Fibroblast of villous mesenchyme (primary cell): ENCODE data around the gene ZRANB3. TPM values are rescaled to one million over a fixed set of nuclear protein-coding genes. Genes with fewer than 3 reads are reported as not detected.
"Not testable (repeated sequence)": the region's sequence is repeated elsewhere in the genome, so short reads cannot be mapped to it uniquely, and the experiment has no call there.

Experiments
- DNase-seq: peaks from one replicate; pipeline ENCODE4 v3.0.0-alpha.2; 2010; ENCODE audit warnings: low read depth
- H3K4me3 ChIP-seq: 2 replicates; pipeline ENCODE4 v1.5.1; 2011; ENCODE audit warnings: low read depth, mild to moderate bottlenecking, low read length
- CTCF ChIP-seq: IDR thresholded peaks from 2 replicates; pipeline ENCODE4 v1.5.1; 2012; ENCODE audit warnings: low read depth, mild to moderate bottlenecking, low read length; ENCODE audit not compliant: insufficient read depth
- total RNA-seq: library from RNA; depleted of rRNA; stranded (reverse); fragments of >200 nt; gene quantifications from 2 replicates; pipeline ENCODE4 v1.2.3, GENCODE V29; 2012

ZRANB3 gene
- total RNA-seq, 1 donor, result 9.1 TPM

- DNase-seq, result no peak
- TF ChIP-seq CTCF, result no peak
- no peak overlapping the region for H3K4me3 ChIP-seq
These were observed 119.4 kb downstream of the ZRANB3 start for GRCh38 chr2:135411646-135412045.

GRCh38 chr2:135409436-135409835 lies 121.6 kb downstream of the ZRANB3 start:
- no peak for TF ChIP-seq CTCF
- DNase-seq, result no peak
- H3K4me3 ChIP-seq, result no peak overlapping the region

- DNase-seq, H3K4me3 ChIP-seq: not testable (repeated sequence)
These were observed 134.8 kb downstream of the ZRANB3 start for GRCh38 chr2:135396259-135396658.

GRCh38 chr2:135386993-135387392 lies 144.0 kb downstream of the ZRANB3 start:
- no peak for TF ChIP-seq CTCF
- no peak for DNase-seq
- H3K4me3 ChIP-seq, result no peak overlapping the region

GRCh38 chr2:135378591-135378990 lies 152.4 kb downstream of the ZRANB3 start:
- no peak for DNase-seq
- no peak overlapping the region for H3K4me3 ChIP-seq
- no peak for TF ChIP-seq CTCF

- H3K4me3 ChIP-seq, result no peak overlapping the region
- no peak for TF ChIP-seq CTCF
- DNase-seq, result no peak
These were observed 157.3 kb downstream of the ZRANB3 start for GRCh38 chr2:135373702-135374101.

GRCh38 chr2:135349941-135350340 lies 181.1 kb downstream of the ZRANB3 start:
- no peak for TF ChIP-seq CTCF
- DNase-seq, result no peak

GRCh38 chr2:135348096-135348704 lies 182.8 kb downstream of the ZRANB3 start:
- H3K4me3 ChIP-seq, DNase-seq: not testable (repeated sequence)

More at GRCh38 chr2:135349941-135350340, 181.1 kb downstream of the ZRANB3 start:
- H3K4me3 ChIP-seq, result no peak overlapping the region
